ENCODE measurements around the gene SGTA.
A peak's percentile ranks its signal among the peaks of the same experiment; 100 is the strongest.

The SGTA gene

GRCh38 chr19:2788237-2788636, 5.2 kb upstream of the SGTA start:
- FAIRE-seq (no peak), DNase-seq (ENCODE audit: insufficient read length, low spot score) (no peak)

DNA sequence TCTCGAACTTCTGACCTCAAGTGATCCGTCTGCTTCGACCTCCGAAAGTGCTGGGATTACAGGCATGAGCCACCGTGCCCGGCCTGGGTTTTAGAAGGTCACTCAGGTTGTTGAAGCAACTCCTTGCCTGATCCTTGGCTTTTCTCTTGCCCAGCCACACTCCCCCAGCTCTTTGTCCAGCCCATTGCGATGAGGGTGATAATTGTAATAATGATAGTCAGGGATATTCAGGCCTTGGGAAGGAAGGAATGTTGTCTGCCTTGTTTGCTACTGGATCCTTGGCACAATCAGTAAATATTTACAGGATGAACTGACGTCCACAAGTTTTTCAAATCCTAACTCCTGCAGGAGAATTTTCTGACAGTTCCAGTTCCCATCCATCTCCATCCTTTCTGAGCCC, 4.0 kb upstream of the SGTA start:
- no peak for TF ChIP-seq POLR2A (IDR thresholded peaks at IDR 0.05; ENCODE audit: low read depth, low read length)
- no peak for TF ChIP-seq TAF1 (IDR thresholded peaks at IDR 0.05; ENCODE audit: low read depth, low read length)
- no peak for TF ChIP-seq SPI1 (IDR thresholded peaks at IDR 0.05; ENCODE audit: low read depth, low read length)
- no peak for TF ChIP-seq PAX5 (IDR thresholded peaks at IDR 0.05; ENCODE audit: insufficient read depth, low read length, severe bottlenecking)
- no peak for DNase-seq (ENCODE audit: insufficient read length, low spot score)
- no peak for FAIRE-seq

More at GRCh38 chr19:2788237-2788636, 5.2 kb upstream of the SGTA start:
- TF ChIP-seq TAF1 (IDR thresholded peaks at IDR 0.05; ENCODE audit: low read depth, low read length) (no peak), POU2F2 (IDR thresholded peaks at IDR 0.05; ENCODE audit: low read depth, low read length) (no peak), SPI1 (IDR thresholded peaks at IDR 0.05; ENCODE audit: low read depth, low read length) (no peak), POLR2A (IDR thresholded peaks at IDR 0.05; ENCODE audit: low read depth, low read length) (no peak), POLR2AphosphoS5 (IDR thresholded peaks at IDR 0.05; ENCODE audit: low read depth, low read length) (no peak), PAX5 (IDR thresholded peaks at IDR 0.05; ENCODE audit: insufficient read depth, low read length, severe bottlenecking) (no peak)

DNA sequence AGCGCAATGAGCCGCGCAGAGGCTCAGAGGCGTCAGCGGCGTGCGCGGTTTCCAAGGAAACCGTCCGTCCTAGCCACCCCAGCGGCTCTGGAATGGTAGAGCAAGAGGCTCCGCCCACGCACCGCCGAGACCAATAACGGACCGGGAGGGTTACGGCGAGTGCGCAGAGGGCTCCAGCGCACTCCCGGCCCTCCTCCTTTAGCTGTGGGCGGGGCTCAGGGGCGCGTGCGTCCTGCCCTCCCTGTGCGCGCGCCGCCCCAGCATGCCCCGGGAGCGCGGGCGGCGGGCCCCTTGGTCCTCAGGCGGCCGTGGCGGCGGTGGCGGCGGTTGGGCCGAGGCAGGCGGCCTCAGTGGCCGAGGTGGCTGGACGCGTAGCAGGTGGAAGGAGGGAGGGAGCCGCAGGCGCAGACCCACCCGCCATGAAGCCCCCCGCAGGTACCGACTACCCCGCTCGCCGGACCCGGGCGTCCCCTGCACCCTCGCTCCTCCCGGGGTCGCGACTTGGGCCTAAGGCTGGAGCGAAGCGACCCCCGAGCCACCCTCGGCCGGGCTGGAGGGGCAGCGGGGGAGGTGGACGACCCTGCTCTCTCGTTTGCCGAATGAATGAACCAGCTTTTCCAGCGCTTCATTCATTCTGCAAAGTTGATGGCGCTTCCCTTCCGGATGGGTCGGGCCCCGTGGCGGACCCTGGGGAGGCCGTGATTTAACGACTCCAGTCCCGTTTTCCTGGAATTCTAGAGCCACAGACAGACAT, 2.3 kb upstream of the SGTA start, which contains the start of gene THOP1:
THOP1 (plus strand) TSS at position 260 of the 754 bp plus-strand sequence; CDS start at position 420, 160 bp downstream.
- FAIRE-seq (peak; percentile 97), DNase-seq (ENCODE audit: insufficient read length, low spot score) (peak; percentile 93)
- TF ChIP-seq POLR2A (IDR thresholded peaks at IDR 0.05; ENCODE audit: low read depth, low read length), result peak; percentile 58; the same call in 1 of the 2 replicates
- TF ChIP-seq POLR2AphosphoS5 (IDR thresholded peaks at IDR 0.05; ENCODE audit: low read depth, low read length), result peak; percentile 62
- TF ChIP-seq SPI1 (IDR thresholded peaks at IDR 0.05; ENCODE audit: low read depth, low read length), result no peak
- TF ChIP-seq POU2F2 (IDR thresholded peaks at IDR 0.05; ENCODE audit: low read depth, low read length), result peak; percentile 55; the same call in 1 of the 2 replicates
- TF ChIP-seq TAF1 (IDR thresholded peaks at IDR 0.05; ENCODE audit: low read depth, low read length), result no peak

DNA sequence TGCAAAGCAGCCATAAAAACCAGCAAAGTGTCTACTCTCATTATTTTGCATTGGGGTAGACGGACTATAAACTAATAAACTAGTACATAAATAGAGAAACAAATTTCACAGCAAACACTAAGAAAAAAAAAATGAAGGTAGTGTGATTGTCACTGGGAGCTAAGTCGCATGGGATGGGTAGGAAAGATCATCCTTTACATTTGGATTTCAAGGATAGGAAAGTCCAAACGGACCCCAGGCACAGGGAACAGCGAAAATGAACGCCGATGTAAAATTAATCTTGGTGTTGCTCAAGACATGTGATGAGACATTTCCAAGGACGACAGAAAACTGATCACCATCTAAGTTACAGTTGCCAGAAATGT, 690 bp upstream of the SGTA start:
- TF ChIP-seq PAX5 (IDR thresholded peaks at IDR 0.05; ENCODE audit: insufficient read depth, low read length, severe bottlenecking) (no peak), POLR2AphosphoS5 (IDR thresholded peaks at IDR 0.05; ENCODE audit: low read depth, low read length) (no peak), POLR2A (IDR thresholded peaks at IDR 0.05; ENCODE audit: low read depth, low read length) (no peak)
- FAIRE-seq (no peak), DNase-seq (ENCODE audit: insufficient read length, low spot score) (no peak)

GRCh38 chr19:2782329-2782935, 641 bp downstream of the SGTA start:
- peak; percentile 70 for FAIRE-seq
- no peak for DNase-seq (ENCODE audit: insufficient read length, low spot score)

GRCh38 chr19:2780284-2780683, 2.8 kb downstream of the SGTA start:
- DNase-seq (ENCODE audit: insufficient read length, low spot score) (no peak), FAIRE-seq (no peak)
- TF ChIP-seq POLR2AphosphoS5 (IDR thresholded peaks at IDR 0.05; ENCODE audit: low read depth, low read length), result no peak
- no peak for TF ChIP-seq POLR2A (IDR thresholded peaks at IDR 0.05; ENCODE audit: low read depth, low read length)
- no peak for TF ChIP-seq POU2F2 (IDR thresholded peaks at IDR 0.05; ENCODE audit: low read depth, low read length)
- TF ChIP-seq SPI1 (IDR thresholded peaks at IDR 0.05; ENCODE audit: low read depth, low read length), result no peak
- TF ChIP-seq PAX5 (IDR thresholded peaks at IDR 0.05; ENCODE audit: insufficient read depth, low read length, severe bottlenecking), result no peak
- no peak for TF ChIP-seq TAF1 (IDR thresholded peaks at IDR 0.05; ENCODE audit: low read depth, low read length)

More at GRCh38 chr19:2782329-2782935, 641 bp downstream of the SGTA start:
- TF ChIP-seq POU2F2 (IDR thresholded peaks at IDR 0.05; ENCODE audit: low read depth, low read length) (no peak), PAX5 (IDR thresholded peaks at IDR 0.05; ENCODE audit: insufficient read depth, low read length, severe bottlenecking) (no peak), TAF1 (IDR thresholded peaks at IDR 0.05; ENCODE audit: low read depth, low read length) (no peak), POLR2AphosphoS5 (IDR thresholded peaks at IDR 0.05; ENCODE audit: low read depth, low read length) (no peak)

GRCh38 chr19:2779121-2779740, 3.8 kb downstream of the SGTA start:
- FAIRE-seq, result no peak
- TF ChIP-seq POU2F2 (IDR thresholded peaks at IDR 0.05; ENCODE audit: low read depth, low read length) (no peak), PAX5 (IDR thresholded peaks at IDR 0.05; ENCODE audit: insufficient read depth, low read length, severe bottlenecking) (no peak), POLR2AphosphoS5 (IDR thresholded peaks at IDR 0.05; ENCODE audit: low read depth, low read length) (no peak), SPI1 (IDR thresholded peaks at IDR 0.05; ENCODE audit: low read depth, low read length) (no peak), TAF1 (IDR thresholded peaks at IDR 0.05; ENCODE audit: low read depth, low read length) (no peak), POLR2A (IDR thresholded peaks at IDR 0.05; ENCODE audit: low read depth, low read length) (no peak)
- no peak for DNase-seq (ENCODE audit: insufficient read length, low spot score)

DNA sequence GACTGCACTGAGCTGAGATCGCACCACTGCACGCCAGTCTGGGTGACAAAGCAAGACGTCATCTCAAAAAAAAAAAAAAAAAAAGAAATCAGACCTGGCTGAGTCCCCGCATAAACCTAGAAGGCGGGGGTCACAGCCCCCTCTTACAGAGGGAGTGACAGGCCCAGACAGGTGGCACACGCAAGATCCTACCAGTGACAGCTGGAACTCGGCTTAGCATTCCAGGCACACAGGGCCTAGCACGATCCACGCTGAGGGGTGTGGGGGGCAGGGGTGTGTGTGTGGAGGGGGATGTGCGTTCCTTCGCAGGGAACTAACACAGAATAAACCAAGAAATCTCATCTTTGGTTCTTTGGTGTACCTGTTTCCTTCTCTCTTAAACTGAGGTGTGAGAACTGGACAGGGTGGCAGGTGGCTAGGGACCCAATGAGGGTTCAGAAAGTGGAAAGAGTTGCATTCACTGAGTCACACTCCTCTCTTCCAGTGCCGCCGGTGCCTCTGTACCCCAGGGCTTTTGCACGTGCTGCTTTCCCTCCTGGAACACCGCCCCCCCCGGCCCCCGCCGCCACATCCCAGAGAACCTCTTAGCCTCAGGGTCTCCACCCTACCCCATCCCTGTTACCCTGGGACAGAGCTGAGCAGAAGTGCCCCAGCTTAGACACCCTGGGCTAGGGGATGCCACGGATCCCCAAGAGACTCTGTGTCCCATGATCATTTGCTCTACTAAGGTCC, 5.0 kb downstream of the SGTA start:
- TF ChIP-seq TAF1 (IDR thresholded peaks at IDR 0.05; ENCODE audit: low read depth, low read length) (no peak), POU2F2 (IDR thresholded peaks at IDR 0.05; ENCODE audit: low read depth, low read length) (no peak), SPI1 (IDR thresholded peaks at IDR 0.05; ENCODE audit: low read depth, low read length) (no peak), POLR2A (IDR thresholded peaks at IDR 0.05; ENCODE audit: low read depth, low read length) (no peak), POLR2AphosphoS5 (IDR thresholded peaks at IDR 0.05; ENCODE audit: low read depth, low read length) (no peak), PAX5 (IDR thresholded peaks at IDR 0.05; ENCODE audit: insufficient read depth, low read length, severe bottlenecking) (no peak)
- DNase-seq (ENCODE audit: insufficient read length, low spot score) (no peak), FAIRE-seq (no peak)

Measured in GM12891 (cell line).